ENCODE measurements around the gene SIKE1.

GRCh38 chr1:114819869-114820268 is 39.4 kb upstream of the SIKE1 start:
- TF ChIP-seq, protein P1, sequence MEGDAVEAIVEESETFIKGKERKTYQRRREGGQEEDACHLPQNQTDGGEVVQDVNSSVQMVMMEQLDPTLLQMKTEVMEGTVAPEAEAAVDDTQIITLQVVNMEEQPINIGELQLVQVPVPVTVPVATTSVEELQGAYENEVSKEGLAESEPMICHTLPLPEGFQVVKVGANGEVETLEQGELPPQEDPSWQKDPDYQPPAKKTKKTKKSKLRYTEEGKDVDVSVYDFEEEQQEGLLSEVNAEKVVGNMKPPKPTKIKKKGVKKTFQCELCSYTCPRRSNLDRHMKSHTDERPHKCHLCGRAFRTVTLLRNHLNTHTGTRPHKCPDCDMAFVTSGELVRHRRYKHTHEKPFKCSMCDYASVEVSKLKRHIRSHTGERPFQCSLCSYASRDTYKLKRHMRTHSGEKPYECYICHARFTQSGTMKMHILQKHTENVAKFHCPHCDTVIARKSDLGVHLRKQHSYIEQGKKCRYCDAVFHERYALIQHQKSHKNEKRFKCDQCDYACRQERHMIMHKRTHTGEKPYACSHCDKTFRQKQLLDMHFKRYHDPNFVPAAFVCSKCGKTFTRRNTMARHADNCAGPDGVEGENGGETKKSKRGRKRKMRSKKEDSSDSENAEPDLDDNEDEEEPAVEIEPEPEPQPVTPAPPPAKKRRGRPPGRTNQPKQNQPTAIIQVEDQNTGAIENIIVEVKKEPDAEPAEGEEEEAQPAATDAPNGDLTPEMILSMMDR (conservative IDR thresholded peaks at IDR 0.05) = no peak
- no peak for TF ChIP-seq EZH2 (IDR thresholded peaks at IDR 0.05; ENCODE audit: low read depth)

Data from PC-9 (cell line).